NCI-H2227 treated with DMSO at 0.1 percent for 48 hours (cell line): ENCODE results near the gene ZDHHC13.

Experiments used
- DNase-seq: peaks from one replicate; lab custom pipeline; 2025; lab: John Stamatoyannopoulos, UW

ZDHHC13 gene

DNA sequence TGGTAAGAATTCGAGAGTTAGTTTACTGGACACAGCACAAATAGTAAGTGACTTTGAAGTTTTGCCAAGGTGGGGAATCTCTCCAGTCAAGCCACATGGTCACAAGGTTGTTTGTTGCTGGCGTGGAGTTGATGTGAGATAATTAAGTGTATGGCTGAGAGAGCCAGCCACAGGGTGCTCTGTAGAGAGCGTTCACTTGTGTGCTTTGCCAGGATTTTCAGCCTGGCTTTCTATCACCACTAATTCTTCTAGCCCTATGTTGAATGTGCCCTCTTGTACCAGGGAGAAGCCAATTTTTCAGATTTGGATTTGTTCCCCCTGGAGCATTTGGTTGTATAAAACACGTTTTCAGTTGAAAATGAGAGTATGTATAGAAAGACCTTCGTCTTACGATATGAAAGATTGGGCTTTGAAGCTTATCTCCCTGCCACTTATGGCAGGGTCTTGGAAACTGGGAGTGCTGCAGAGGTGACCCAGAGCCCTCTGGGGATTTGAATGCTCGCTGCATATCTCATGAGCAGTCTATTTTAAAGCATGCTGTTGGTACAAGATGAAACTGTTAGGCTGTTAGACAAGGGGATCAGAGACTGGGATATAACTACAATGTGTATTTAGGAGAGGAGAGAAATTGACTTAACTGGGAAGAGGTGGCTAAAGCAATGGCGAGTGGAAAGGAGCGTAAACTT lies 56.2 kb downstream of the ZDHHC13 start:
- no peak for DNase-seq

DNA sequence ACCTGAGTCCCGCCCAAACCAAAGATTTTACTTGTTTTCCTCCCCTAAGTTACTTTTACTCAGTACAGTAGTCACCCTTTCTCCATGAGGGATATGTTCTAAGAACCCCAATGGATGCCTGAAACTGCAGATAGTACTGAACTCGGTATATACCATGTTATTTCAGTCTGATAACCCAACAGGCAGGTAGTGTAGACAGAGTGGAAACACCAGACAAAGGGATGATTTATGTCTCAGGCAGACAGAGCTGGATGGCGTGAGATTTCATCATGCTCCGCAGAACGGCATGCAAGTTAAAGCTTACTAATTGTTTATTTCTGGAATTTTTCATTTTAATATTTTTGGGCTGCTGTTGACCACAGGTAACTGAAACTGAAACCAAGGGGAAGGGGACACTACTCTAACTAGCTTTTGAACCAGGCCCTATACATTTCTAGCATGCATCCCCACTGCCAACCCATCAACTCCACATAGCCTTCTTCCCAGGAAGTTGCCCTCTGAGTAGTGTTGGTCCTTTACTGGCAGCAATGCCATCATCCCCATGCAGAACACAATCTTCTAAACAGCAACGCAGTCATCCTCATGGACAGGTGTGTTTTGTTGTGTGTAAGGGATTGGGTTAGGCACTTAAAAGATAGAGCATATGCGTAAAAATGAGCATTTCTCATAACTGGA lies 57.1 kb downstream of the ZDHHC13 start:
- DNase-seq = no peak

DNA sequence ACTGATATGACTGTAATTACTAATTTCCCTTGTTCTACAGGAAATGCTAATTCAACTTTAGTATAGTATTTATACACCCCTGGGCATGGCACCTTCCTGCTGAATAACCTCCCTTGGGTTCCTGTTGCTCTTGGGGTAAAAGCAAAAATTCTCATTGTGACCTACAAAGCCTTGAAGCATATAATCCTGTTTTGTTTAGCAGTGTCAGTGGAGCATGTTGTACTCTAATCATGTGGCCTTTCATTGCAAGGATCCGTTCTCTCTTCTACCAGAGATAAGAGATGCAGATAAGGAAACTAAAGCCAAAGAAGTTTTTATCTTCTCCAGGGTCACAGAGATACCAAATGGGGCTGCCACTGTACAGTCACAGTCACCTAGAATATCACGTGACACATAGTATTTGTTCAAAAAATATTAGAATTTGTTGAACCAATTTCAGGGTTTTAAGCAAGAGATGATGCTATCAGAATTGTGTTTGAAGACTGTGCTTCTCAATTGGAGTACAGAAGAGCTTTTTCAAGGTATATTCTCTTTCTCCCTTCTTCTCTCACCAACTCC lies 59.7 kb downstream of the ZDHHC13 start:
- DNase-seq = no peak

DNA sequence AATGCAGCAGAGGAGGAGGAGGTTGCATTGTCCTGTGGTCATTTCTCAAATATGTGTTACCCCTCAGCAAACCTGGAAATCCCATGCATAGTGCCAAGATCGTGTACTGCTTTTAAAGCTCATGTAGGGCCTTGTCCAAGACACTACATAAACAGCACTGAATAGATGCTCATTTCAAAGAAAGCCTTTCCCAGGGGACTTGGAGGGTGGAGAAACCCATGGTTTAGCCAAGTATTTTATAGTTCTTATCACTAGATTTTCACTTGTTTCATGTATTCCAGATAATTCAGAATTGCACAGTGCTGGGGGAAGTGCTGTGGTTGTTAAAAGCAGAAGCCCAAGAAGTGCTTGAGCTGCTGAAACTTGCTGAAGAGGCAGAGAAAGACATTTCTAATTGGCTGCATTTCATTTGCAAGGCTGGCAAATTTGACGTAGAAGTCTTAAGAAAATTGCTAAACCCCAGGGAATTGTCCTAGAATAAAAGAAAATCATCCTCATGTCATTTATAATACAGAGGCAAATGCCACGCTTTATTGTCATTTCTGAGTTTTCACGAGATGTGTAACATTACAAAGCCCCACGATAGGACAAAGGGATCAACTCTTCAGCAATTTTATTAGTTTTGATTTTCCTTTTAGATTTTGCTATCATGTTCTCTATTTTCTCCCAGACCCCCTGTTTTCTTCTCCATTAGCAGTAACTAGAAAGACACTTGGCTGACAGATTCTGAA lies 64.7 kb downstream of the ZDHHC13 start:
- no peak for DNase-seq

DNA sequence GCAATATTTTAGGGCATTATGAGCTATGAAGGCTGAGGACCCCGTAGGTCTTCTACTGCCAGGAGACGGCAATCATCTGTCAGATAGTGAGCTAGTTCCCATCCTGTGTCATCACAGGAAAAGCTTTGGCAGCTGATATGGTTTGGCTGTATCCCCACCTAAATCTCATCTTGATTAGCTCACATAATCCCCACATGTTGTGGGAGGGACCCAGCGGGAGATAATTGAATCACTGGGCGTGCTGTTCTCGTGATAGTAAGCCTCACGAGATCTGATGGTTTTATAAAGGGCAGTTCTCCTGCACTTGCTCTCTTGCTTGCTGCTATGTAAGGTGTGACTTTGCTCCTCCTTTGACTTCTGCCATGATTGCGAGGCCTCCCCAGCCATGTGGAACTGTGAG lies 66.7 kb downstream of the ZDHHC13 start:
- DNase-seq = no peak

DNA sequence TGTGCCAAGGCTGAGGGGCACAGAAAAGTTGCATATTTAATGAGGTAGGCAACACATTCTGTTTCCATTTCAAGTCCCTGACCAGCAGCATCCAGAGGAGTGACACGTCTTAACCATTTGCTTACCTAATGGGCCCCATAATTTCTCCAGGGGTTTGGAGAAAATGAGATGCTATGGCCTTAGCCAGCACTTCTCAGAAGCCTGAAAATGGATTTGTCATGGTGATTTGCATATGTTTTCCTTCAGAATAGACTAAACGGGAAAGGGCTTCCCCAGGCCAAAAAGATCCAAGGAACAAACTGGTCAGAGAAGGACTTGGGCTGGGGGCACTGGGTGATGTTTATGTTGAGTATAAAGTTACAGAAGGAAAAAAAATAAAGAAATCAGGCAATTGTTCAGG lies 68.1 kb downstream of the ZDHHC13 start:
- DNase-seq = no peak

DNA sequence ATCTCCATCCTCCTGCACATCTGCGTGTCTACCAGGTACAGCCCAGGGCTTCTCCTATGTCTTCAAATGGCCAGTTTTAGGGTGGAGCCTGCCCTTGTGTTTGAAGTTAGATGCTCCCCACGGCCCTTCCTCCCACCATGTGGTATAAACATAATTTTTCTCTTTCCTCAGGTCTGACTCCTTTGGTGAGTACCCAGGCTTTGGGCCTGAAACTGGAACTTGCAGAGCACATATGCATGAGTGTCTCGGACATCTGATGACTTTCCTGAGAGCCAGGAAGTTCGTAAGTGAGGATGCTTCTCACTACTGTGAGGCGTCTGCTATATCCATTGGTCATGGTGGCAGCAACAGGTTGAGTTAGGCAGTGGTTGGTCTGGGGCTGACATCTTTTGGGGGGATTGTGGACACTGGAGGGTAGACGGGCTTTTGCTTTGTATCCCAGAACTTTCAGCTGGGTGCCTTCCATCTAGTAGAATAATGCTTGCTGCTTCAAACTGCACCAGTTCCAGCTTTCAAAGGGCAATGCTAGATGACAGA lies 68.6 kb downstream of the ZDHHC13 start:
- no peak for DNase-seq

DNA sequence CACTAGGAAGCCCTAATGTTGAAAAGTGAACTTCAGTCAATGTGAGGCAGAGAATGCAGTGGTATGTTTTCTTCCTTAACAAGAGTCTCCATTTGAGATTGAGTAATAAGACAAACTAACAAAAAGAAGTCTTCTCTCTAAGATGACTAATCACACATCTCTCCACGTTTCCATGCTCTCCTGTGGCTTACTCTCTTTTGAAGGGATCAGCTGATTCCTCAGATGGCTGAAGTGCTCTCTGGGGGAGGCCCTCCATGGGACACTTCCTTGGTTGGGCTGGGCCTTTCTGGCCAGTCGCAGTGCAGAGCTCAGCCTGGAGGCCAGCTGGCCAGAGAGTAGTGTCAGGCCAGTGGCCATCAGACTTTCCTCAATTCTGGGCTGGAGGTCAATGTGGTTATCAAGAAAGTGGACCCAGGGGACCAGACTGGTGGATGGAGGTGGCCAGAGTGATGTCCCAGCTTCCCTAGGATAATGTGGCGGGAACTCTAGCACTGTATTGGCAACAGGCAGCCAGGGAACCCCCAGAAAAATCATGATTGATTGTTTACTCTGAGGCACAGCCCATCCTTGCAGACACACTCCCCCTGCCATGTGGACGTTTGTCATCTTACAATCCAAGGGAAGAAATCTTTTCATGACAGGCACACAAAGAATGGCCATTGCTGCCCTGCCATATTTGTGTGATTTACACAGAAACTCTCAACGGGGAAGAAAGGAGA lies 70.3 kb downstream of the ZDHHC13 start:
- peak; percentile 63 for DNase-seq

DNA sequence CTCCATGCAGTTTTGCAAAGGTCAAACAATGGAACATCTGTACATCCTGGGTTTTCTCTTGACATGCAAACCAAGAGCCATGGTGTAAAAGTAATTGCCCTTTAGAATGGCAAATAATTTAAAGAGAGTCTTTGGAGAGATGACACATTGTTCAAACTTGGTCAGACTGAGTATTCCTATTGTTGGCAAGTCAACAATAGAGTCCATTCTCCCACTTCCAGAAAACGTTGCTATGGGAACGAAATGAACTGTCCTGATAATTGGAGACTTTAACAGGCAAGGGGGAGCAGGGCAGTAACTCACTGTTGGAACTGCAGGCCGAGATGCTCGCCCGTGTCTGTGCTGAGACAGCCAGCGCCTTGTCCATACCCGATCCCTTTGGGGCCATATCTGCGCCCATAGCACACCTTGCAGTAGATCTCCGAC lies 70.9 kb downstream of the ZDHHC13 start:
- DNase-seq = peak; percentile 63

DNA sequence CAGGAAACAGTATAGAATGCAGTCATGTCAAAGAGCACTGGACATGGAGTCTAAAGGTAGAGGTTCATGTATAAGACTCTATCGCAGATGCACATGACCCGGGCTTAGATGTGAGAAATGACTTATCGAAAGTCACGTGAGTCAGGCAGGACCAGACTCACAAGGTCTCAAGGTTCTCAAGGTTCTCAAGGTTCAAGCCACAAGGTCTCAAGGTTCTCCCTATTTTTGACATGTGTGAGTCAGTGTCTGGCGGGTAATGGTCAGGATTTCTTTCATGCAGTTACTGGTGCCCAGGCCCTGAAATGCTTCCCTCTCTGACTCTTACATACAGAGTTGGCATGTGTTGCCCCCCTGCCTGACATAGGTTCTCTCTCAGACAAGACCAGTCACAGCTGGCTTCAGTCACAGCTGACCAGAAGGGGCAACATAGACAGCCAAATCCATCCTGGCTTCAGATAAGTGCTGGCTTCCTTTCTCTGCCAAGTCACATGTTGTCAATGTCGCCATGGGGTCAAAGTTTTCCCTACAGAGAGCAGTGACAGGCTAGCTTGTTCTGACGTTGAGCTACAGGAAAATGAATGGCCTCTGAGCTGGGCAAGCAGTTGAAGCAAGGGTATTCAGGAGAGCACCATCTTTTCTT lies 74.7 kb downstream of the ZDHHC13 start:
- DNase-seq = no peak

DNA sequence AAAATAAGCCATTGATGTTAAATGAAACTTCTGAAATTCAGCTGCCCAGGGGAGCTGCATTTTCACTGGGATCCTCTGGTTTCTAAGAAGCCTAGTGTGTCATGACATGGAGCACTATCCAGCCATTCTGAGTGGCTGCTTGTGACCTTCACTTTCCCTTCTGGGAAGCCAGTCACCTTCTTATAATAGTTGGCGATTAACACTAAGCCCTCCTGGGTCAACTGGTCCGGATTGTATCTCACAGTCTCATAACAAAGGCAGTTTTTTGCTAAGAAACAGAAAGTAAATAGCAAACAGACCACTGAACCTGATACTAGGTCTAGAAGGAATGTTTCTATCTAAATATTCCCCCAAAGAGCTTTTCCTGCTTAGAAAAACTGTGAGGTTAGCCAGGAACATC lies 76.9 kb downstream of the ZDHHC13 start:
- no peak for DNase-seq

DNA sequence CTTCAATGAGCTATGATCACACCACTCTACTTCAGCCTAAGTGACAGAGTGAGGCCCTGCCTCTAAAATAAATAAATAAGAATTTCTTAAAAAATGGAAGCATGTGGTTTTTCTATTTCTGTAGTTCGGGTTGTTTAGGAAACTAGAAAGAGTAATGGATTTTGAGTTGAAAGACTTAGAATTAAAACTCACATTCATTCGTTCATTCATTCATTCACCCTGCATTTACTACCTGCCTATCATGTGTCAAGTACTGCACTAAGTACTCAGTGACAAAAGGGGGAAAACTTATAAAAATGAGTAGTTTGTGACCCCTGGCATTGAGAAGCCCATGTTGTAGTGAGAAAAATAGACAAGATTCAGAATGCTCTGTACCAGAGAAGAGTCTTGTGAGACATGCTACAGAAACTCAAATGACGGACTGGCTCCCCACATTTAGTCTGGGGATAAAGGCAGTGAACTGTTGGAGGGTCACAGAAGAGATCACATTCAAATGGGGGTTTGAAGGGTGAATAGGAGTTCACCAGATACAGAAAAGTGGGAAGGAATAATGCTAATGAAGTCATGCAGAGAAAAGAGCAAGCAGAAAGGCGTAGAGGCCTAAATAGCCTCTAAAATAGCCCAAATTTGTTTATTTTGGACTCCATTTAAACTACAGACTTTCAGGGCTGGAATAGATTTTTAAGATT lies 77.8 kb downstream of the ZDHHC13 start:
- DNase-seq = no peak

DNA sequence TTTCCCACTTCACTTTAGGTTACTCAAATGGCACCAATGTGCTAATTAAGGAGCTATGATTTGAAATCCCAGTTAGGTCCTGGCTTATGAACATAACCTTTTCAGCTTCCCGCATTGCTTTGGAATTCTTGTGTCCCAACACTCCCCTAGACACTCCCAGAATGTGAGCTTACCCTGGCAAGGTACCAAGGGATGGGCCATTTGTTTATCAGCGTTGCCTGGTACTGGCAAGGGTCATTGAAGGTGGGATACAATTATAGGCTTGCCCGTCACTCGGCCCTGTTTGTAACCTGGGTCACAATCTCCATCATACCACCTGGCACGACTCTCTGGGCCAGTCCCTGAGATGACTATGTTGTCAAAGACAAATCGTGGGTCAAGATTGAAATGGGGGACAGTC lies 79.5 kb downstream of the ZDHHC13 start:
- DNase-seq = no peak

DNA sequence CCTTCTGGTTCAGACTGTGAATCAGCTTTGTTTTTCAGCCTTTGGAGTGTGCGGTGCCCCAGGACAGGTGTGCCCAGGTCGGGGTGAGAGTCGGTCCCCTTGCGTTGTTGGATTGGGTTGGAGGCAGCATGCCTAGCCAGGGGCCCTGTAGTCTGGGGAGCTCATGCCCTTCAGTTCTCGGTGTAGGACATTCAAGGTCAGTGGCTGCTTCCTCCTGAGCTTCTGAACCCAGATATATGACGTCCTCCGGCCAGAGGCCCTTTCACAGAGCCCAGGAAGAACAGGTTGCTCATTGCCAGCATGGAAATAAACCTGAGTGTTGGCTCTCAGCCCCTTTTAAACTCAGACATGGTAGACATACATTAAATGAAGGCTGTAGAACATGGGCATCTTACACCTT lies 82.1 kb downstream of the ZDHHC13 start:
- no peak for DNase-seq

DNA sequence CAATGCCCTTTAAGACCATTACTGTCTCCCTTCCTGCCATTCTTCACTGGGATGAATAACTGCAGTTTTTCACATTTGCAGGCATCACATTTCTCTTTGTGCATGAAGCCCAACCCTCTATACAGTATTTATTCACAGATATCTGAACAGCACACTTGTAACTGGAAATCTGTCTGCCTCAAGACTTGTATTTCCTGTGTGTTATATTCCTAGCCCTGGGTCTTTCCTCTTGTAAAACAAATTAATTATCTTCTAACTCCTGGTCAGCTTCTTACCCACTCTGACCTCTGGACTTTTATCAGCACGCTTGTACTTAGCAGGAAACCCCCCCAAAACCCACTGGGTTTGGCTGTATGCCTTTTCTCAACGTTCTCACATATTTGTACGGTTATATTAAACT lies 82.8 kb downstream of the ZDHHC13 start:
- DNase-seq = no peak

DNA sequence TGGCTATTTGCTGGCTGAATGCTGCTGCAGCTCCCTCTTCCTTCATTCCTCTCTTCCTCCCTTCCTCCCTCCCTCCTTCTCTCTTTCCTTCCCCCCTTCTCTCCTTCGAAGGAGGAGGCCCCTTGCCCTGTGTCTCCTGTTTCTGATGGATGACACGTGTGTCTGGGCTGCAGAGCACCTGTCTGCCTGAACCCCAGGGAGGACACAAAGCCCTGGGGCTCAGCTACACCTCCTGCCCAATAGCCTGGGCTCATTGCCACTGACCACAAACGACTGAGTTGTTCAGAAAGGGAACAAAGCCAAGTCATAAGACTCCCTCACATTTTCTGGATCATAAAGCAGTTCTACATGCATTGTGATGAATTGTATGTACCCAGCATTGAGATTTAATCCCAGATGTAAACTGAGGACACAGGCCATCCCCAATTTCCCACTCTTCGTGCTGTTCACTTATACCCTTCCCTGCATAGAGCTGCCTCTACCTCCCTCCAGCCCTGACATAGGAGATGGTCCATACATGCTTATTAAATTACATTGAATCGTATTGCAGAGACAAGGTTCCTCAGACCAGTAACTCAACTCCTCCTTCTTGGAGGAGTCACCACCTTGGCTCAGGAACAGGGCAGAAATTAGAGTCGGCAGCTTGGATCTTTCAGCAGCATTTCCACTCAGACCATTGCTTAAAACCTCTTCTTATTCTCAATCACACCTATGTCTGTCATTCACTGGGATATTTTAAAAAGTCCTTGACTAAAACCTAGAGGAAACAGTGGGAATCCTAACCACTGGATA lies 83.6 kb downstream of the ZDHHC13 start:
- no peak for DNase-seq

DNA sequence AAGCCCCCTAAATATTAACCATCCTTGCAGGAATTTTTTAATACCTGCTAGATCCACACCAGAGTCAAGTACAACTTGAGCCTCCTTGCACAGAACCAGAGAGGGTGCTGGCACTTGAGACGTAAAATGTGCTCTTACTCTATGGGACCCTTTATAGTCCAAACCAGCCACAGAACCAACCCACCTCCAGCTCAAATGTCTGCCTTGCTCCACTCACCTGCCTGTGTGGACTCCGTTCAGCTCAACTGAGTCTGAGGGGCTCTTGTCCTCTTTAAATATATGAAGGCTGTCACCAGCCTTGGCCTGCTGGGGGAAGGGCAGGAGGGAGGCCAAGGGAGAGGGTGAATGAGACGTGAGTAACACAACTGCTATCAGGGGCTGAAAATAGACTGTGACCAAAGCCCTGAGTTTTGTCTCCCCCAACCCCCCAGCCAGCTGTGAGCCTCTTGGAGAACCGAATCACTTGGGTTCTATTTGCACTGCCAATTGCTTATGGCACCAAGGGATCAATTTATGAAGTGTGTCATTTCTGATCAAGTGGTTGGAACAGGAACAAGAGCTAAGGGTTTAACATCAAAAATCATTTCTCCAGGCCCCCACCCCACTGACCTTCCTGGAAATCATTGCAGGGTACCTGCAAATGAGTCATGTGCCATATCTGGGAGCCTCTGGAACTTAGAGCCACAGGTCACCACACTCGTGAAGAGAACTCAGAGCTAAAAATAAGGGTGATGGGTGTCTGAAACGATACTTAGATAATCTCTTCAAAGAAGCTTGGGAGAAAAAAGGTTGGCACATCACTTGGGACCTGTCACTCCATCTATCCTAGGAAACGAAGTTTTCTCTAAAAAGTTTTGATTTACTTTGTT lies 85.0 kb downstream of the ZDHHC13 start, which contains the start of gene CSRP3:
TSS of gene CSRP3 (minus strand) at position 247 of the 869 bp plus-strand sequence. CDS start 9,535 bp downstream, outside the sequence.
- no peak for DNase-seq

DNA sequence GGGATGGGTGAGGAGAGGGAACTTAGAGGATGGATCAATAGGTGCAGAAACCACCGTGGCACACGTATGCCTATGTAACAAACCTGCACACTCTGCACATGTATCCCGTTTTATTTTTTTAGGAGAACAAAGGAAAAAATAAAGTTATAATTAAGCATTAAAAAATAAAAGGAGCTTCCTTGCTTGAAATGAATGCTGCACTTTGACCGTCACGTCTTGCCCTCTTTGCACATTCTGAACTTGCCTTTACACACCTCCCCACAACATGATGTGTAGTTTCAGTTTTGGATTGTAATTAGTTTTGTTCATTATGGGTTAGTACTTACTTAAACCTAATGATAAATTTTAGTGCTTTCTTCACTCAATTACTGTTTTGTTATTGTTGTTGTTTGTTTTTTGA lies 87.9 kb downstream of the ZDHHC13 start:
- no peak for DNase-seq

DNA sequence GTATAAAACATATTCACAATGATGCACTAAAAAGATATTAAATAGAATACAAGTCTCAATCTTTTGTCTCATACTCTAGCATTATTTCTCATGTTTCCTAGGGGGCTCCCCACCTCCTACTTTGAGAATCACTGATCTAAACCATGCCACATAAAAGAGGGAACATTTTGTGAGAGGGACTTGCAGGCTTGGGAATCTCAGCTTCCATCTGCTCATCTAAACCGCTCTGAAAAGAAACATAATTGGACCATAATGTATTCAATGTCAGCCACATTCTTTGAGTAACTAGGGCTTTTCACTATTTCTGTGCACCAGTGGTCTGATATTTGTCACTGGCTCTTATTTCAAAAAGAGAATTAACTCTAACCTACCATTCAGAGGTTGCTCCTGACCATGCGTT lies 91.2 kb downstream of the ZDHHC13 start:
- no peak for DNase-seq
